GM10266 (cell line): ENCODE measurements around the gene KRTAP10-4.
"Not testable (repeated sequence)": the region's sequence is repeated elsewhere in the genome, so short reads cannot be mapped to it uniquely, and the experiment has no call there.

Source experiments
- DNase-seq: peaks from one replicate; pipeline ENCODE4 v3.0.0; 2012; ENCODE audit errors: extremely low spot score
- CTCF ChIP-seq: IDR thresholded peaks from 2 replicates; pipeline ENCODE4 v1.5.1; 2012; ENCODE audit warnings: mild to moderate bottlenecking, low read depth; ENCODE audit not compliant: control insufficient read depth, insufficient read depth; ENCODE audit errors: missing control alignments

The KRTAP10-4 gene

GRCh38 chr21:44594406-44594916 lies 20.9 kb downstream of the KRTAP10-4 start:
- no peak for TF ChIP-seq CTCF
- no peak for DNase-seq

- no peak for TF ChIP-seq CTCF
- no peak for DNase-seq
Observed at GRCh38 chr21:44595524-44595923, 22.0 kb downstream of the KRTAP10-4 start.

GRCh38 chr21:44596068-44596725 lies 22.7 kb downstream of the KRTAP10-4 start:
- TF ChIP-seq CTCF, result no peak
- DNase-seq, result no peak

GRCh38 chr21:44598061-44598460 lies 24.5 kb downstream of the KRTAP10-4 start:
- DNase-seq, result no peak
- TF ChIP-seq CTCF, result no peak

- TF ChIP-seq CTCF, result no peak
- DNase-seq, result no peak
Observed at GRCh38 chr21:44599264-44600029, 25.9 kb downstream of the KRTAP10-4 start.

GRCh38 chr21:44600118-44600978 lies 26.8 kb downstream of the KRTAP10-4 start, which contains the start of gene KRTAP10-7:
Gene KRTAP10-7, plus strand, starts transcription at chr21:44600597. Its CDS starts 25 bp downstream, at chr21:44600622.
- not testable (repeated sequence) for DNase-seq

- DNase-seq, result not testable (repeated sequence)
Observed at GRCh38 chr21:44601091-44601490, 27.6 kb downstream of the KRTAP10-4 start.
